ENCODE measurements around the gene DNAH9. TPM values are rescaled to one million over a fixed set of nuclear protein-coding genes. Genes with fewer than 3 reads are reported as not detected.

The DNAH9 gene
- total RNA-seq, 1 donor from 2014 or later: 0.96 TPM

DNA sequence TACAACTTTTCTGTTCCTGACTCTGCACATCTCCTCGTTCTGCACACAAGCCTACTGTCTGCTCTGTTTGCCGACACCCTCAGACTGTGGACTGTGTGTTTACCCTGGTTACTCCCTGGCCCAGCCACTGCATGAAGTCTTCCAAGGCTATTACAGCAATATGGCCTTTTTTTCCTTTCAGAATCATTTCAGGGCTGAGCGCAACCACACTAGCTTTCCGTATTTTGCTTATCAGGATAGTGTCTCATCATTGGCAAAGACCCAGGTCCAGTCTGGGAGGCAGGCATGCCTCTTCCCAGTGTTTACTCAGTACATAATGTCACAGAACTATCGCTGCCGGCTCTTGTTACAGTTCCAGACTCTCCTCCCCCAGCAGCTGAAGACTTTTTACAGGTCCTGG, 10.1 kb downstream of the DNAH9 start:
- DNase-seq (ENCODE audit: low spot score in 2 of 2, unreplicated experiment in 2 of 2): peak in 1 of 2 experiments; percentile 38
- H3K9me3 Mint-ChIP-seq: no peaks in the 10 kb centered on the region
- TF ChIP-seq, protein P1, sequence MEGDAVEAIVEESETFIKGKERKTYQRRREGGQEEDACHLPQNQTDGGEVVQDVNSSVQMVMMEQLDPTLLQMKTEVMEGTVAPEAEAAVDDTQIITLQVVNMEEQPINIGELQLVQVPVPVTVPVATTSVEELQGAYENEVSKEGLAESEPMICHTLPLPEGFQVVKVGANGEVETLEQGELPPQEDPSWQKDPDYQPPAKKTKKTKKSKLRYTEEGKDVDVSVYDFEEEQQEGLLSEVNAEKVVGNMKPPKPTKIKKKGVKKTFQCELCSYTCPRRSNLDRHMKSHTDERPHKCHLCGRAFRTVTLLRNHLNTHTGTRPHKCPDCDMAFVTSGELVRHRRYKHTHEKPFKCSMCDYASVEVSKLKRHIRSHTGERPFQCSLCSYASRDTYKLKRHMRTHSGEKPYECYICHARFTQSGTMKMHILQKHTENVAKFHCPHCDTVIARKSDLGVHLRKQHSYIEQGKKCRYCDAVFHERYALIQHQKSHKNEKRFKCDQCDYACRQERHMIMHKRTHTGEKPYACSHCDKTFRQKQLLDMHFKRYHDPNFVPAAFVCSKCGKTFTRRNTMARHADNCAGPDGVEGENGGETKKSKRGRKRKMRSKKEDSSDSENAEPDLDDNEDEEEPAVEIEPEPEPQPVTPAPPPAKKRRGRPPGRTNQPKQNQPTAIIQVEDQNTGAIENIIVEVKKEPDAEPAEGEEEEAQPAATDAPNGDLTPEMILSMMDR (IDR thresholded peaks at IDR 0.05; ENCODE audit: unreplicated experiment): no peak
- H3K27ac Mint-ChIP-seq: peak overlapping the region; percentile 54
- peaks cover 9% of the 10 kb centered on the region for H3K4me1 Mint-ChIP-seq
- H3K27me3 Mint-ChIP-seq (ENCODE audit: low read depth): peaks cover 11% of the 10 kb centered on the region
- H3K4me3 Mint-ChIP-seq: peak overlapping the region; percentile 1
- H3K36me3 Mint-ChIP-seq: no peaks in the 10 kb centered on the region

GRCh38 chr17:11610999-11611566, 12.8 kb downstream of the DNAH9 start:
- Mint-ChIP-seq H3K4me3 (no peak overlapping the region), H3K27me3 (ENCODE audit: low read depth) (peaks cover 12% of the 10 kb centered on the region), H3K4me1 (peaks cover 9% of the 10 kb centered on the region), H3K36me3 (no peaks in the 10 kb centered on the region), H3K27ac (no peak overlapping the region), H3K9me3 (no peaks in the 10 kb centered on the region)
- no peak for DNase-seq (ENCODE audit: low spot score in 2 of 2, unreplicated experiment in 2 of 2)
- TF ChIP-seq, protein P1 (IDR thresholded peaks at IDR 0.05; ENCODE audit: unreplicated experiment): no peak

GRCh38 chr17:11612956-11613355, 14.7 kb downstream of the DNAH9 start:
- no peak overlapping the region for H3K4me3 Mint-ChIP-seq
- H3K36me3 Mint-ChIP-seq: no peaks in the 10 kb centered on the region
- H3K4me1 Mint-ChIP-seq: peaks cover 8% of the 10 kb centered on the region
- no peaks in the 10 kb centered on the region for H3K9me3 Mint-ChIP-seq
- DNase-seq (ENCODE audit: low spot score in 2 of 2, unreplicated experiment in 2 of 2): no peak
- TF ChIP-seq, protein P1 (IDR thresholded peaks at IDR 0.05; ENCODE audit: unreplicated experiment): no peak
- H3K27ac Mint-ChIP-seq: no peak overlapping the region
- peaks cover 15% of the 10 kb centered on the region for H3K27me3 Mint-ChIP-seq (ENCODE audit: low read depth)

DNA sequence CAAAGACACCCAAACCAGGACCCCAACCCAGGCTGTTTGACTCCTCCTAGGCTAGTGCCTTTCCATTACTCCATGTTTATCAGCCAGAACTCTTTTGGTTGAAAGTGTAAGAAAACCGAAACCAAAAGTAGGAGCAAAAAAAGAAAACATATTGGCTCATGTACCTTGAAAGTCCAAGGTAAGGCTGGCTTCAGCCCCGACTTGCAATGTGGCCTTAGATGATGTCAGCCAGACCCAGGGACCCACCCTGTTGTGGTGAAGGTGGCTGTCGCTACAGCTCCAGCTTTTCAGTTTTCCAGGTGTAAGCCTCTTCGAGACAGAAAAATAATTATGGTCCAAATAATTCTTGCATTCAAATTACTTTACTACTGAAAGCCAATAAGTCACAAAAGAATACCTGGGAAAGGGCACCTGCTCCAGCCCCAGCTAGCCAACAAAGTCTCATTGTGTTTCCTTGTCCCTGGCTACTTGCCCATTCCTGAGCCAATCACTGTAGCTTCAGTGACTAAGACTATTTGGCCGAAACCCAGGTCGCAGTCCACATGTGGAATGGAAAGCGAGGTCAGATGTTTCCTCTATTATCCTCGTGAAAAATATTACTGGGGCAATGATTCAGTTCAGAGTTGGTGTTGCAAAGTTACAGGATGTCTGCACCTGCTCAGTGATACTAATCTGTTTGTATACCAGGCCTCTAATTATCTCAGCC, 20.7 kb downstream of the DNAH9 start:
- Mint-ChIP-seq H3K27ac (no peak overlapping the region), H3K4me1 (no peaks in the 10 kb centered on the region), H3K4me3 (no peak overlapping the region), H3K9me3 (no peaks in the 10 kb centered on the region), H3K36me3 (no peaks in the 10 kb centered on the region), H3K27me3 (ENCODE audit: low read depth) (peaks cover 21% of the 10 kb centered on the region)
- TF ChIP-seq, protein P1 (IDR thresholded peaks at IDR 0.05; ENCODE audit: unreplicated experiment): no peak
- no peak for DNase-seq (ENCODE audit: low spot score in 2 of 2, unreplicated experiment in 2 of 2)

DNA sequence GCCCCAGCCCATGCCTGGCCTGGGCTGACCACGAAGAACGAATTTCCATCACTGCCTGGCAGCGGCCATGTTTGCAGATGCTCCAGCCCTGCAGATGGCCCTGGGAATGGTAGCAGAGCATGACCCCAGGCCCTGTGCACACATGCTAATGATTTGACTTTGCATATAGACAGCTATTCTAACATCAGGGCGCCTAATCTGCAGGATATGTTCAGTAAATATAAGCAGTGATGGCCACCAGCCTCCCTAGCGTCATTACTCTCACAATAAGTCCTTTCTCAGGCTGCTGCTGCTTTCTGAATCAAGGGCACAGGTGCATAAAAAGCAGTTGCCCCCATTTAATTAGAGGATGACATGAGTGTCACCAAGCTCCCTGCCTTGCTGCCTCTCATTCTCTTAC, 24.2 kb downstream of the DNAH9 start:
- Mint-ChIP-seq H3K36me3 (no peaks in the 10 kb centered on the region), H3K4me1 (no peaks in the 10 kb centered on the region), H3K9me3 (no peaks in the 10 kb centered on the region), H3K27me3 (ENCODE audit: low read depth) (peaks cover 36% of the 10 kb centered on the region), H3K27ac (no peak overlapping the region), H3K4me3 (no peak overlapping the region)
- TF ChIP-seq, protein P1 (IDR thresholded peaks at IDR 0.05; ENCODE audit: unreplicated experiment): no peak
- no peak for DNase-seq (ENCODE audit: low spot score in 2 of 2, unreplicated experiment in 2 of 2)
